CD14-positive monocyte (primary cell): ENCODE measurements around the gene DNMT3L. TPM values are rescaled to one million over a fixed set of nuclear protein-coding genes. Genes with fewer than 3 reads are reported as not detected.

Source experiments
- polyA plus RNA-seq, 3 donors: library from polyadenylated mRNA; depleted of rRNA in 1 of 3; unstranded in 2 of 3; stranded (reverse) in 1 of 3; fragments of 300-500 nt in 2 of 3; fragments of >200 nt in 1 of 3; fragmentation: Illumina TruSeq in 2 of 3; gene quantifications; 1 replicate in 2 of 3; 2 replicates in 1 of 3; pipeline ENCODE4 v1.2.3, GENCODE V29; 2012 to 2021
- small RNA-seq: library from RNA; depleted of rRNA; stranded (forward); fragments of <200 nt; gene quantifications from one replicate; pipeline ENCODE3, GENCODE V24; 2012; ENCODE audit warnings: low read depth; ENCODE audit not compliant: insufficient read length

The DNMT3L gene
- polyA plus RNA-seq, 3 donors, result not detected

Small RNA genes within 50 kb of the gene (small RNA-seq; reads per million reads assigned to genes)
- gene AP001059.3, result not detected

Other genes with a start within 250 kb of the DNMT3L start
- gene TRAPPC10, start 249.6 kb downstream of the DNMT3L start, polyA plus RNA-seq, result 10 to 100 TPM in 1 of 3 donors, 1 to 10 TPM in 2; 5.9 to 40.6 (median 8.6) TPM
- gene PWP2, start 154.5 kb downstream of the DNMT3L start, polyA plus RNA-seq, result 1 to 10 TPM; 2.1 to 4.4 (median 4.4) TPM
- 10 to 100 TPM; 21.6 to 42.4 (median 35.8) TPM for gene GATD3, start 128.2 kb downstream of the DNMT3L start, polyA plus RNA-seq
- gene ICOSLG, start 21.0 kb downstream of the DNMT3L start, polyA plus RNA-seq, result 1 to 10 TPM in 2 of 3 donors, under 1 TPM in 1; 0.47 to 9.0 (median 1.3) TPM
- not detected for gene AIRE, start 24.0 kb upstream of the DNMT3L start, polyA plus RNA-seq
- gene PFKL, start 38.2 kb upstream of the DNMT3L start, polyA plus RNA-seq, result 100 to 1,000 TPM; 105 to 133 (median 113) TPM
- gene CFAP410, start 77.5 kb upstream of the DNMT3L start, polyA plus RNA-seq, result 10 to 100 TPM; 14.8 to 23.5 (median 17.3) TPM
- gene TRPM2, start 91.7 kb upstream of the DNMT3L start, polyA plus RNA-seq, result 10 to 100 TPM in 2 of 3 donors, 1 to 10 TPM in 1; 7.6 to 21.6 (median 12.2) TPM
- under 1 TPM; 0.30 to 0.59 (median 0.41) TPM for gene LRRC3, start 193.6 kb upstream of the DNMT3L start, polyA plus RNA-seq